HPDE6-E6E7 (cell line): Measurements from ENCODE around the gene ATP7A.
"Not testable (repeated sequence)": the region's sequence is repeated elsewhere in the genome, so short reads cannot be mapped to it uniquely, and the experiment has no call there.

Source experiments
- DNase-seq: peaks from one replicate; pipeline ENCODE4 v3.0.0; 2011; ENCODE audit warnings: missing footprints; ENCODE audit errors: extremely low spot score

The ATP7A gene

GRCh38 chrX:78037881-78038280, 127.4 kb downstream of the ATP7A start:
- DNase-seq: no peak

- DNase-seq: no peak
Measured at GRCh38 chrX:78042601-78043000, 132.1 kb downstream of the ATP7A start.

DNA sequence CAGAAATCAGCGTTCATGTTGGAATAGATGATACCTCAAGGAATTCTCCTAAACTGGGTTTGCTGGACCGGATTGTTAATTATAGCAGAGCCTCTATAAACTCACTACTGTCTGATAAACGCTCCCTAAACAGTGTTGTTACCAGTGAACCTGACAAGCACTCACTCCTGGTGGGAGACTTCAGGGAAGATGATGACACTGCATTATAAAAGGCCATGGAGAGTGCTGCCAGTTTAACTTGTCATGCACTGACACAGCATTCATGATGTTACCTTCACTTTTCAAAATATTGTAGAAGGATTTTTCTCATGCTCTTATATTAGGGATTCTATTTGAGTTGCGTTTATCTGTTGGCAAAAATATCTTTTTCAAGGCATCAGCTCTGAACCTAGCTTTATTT, 135.9 kb downstream of the ATP7A start:
- no peak for DNase-seq

GRCh38 chrX:78048052-78048451, 137.6 kb downstream of the ATP7A start:
- DNase-seq: no peak

DNA sequence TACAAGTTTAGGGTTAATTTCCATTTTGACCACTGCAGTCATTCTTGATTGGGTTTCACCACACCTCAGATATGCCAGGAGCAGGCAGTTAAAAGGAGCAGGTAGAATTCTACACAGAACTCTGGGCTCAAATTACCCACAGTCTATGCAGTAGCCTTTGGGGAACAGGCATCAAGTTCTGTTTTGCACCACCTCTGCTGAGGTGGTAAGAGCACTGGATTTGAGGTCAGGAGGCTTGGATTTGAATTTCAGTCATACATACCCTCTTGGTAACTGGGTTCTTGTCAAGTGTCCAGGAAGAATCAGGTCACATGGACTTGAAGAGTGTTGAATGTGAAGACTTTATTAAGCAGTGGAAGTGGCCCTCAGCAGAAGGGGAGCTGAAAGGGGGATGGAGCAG, 153.2 kb downstream of the ATP7A start:
- no peak for DNase-seq

DNA sequence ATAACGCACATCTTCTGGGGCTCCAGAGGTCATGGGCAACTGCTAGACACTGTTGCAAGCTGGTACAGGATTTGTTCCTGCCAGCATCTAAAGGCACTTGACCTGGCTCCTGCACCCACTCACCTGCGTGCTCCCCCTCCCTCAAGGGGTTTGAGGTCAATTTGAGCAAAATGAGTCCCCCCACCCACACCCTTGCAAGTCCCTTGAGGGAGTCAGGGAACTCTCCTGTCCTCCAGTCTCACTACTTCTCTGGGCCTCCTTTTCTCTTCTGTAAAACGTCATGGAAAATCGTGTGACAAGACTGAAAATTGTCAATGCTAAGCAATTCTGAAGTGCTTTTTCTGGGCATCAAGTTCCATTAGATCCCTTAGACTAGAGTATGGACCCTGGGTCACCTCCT, 153.7 kb downstream of the ATP7A start:
- no peak for DNase-seq

DNA sequence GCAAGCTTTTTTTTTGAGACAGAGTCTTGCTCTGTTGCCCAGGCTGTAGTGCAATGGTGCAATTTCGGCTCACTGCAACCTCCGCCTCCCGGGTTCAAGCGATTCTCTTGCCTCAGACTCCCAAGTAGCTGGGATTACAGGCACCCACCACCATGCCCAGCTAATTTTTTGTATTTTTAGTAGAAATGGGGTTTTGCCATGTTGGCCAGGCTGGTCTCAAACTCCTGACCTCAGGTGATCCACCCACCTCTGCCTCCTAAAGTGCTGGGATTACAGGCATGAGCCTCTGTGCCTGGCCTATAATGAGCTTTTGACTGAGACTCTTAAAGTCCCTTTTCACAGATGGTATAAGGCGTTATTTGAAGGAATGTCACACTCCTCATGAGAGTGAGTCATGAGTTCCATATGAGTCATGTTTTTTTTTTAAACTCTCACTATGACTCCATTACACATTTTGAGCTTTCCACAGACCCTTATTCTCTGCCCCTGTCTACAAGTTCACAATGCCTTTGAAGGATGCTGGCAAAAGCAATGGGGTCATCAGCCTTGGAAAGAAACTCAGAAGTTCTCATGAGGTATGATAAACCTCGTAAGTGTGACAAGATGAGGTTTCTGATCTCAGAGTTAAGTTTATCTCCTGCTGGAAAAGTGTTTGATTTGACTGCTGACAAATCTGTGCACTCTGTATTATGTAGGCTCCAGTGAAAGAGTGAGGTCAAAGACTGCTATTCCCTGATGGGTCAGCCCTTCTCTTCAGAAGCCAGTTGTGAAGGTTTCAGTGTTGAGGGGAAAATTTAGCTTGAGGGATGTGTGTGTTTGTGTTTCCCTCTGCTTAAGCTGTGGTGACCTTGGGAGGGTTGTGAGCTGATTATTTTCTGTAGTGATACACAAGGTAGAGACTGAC, 154.5 kb downstream of the ATP7A start:
- peak; percentile 33 for DNase-seq

DNA sequence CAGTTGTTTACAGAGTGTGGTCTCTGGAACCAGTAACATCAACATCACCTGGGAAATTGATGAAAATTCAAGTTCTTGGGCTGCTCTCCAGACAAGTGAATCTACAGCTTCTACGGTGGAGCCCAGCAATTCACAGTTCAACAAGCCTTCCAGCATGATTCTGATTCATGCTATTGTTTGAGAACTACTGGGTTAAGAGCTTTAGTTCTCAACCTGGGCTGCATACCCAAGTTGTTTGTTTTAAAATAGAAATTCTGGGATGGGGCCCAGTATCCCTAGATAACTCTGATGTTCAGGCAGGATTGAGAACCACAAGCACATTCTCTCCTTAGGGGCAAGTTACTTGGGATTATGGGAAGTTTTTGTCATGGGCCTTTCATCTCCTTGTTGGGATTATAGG, 155.6 kb downstream of the ATP7A start:
- no peak for DNase-seq

DNA sequence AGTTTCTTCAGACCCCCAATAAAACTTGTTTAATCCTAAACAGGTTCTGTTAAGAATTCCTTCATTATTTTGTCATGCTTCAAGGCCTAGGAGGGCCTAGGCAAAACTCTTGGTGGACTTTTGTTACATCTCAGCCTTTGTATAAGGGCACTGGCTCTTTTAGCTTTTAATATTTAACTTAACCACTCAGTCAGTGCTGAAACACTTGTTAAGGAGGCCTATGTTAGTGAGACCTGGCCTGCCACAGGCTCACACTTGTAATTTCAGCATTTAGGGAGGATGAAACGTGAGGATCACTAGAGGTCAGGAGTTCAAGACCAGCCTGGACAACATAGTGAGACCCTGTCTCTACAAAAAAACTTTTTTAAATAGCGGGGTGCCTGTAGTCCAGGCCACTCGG, 160.8 kb downstream of the ATP7A start:
- DNase-seq: no peak

- DNase-seq: not testable (repeated sequence)
Measured at GRCh38 chrX:78073147-78074077, 162.9 kb downstream of the ATP7A start.

- DNase-seq: no peak
Measured at GRCh38 chrX:78074088-78074487, 163.6 kb downstream of the ATP7A start.

GRCh38 chrX:78075787-78076389, 165.4 kb downstream of the ATP7A start:
- no peak for DNase-seq

- not testable (repeated sequence) for DNase-seq
Measured at GRCh38 chrX:78081413-78081812, 170.9 kb downstream of the ATP7A start.

DNA sequence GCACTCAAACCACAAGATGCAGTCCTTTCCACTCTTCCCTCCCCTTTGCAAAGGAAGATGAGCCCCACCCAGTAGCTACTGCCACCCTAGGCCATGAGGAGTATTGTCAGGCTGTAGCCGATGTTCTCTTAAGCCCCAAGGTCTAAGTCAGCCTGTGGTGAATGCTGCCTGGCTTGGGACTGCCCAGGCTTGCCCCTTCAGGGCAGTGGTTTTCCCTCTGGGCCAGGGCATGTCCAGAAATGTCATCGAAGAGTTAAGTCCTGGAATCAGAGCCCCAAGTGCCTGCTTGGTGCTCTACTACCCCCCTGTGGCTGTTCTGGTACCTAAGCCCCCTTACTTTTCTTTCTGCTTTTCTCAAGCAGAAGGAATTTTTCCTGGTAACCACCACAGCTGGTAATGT, 181.8 kb downstream of the ATP7A start:
- DNase-seq: peak; percentile 19

- no peak for DNase-seq
Measured at GRCh38 chrX:78098108-78098507, 187.6 kb downstream of the ATP7A start.
